GM18502 (cell line): Measurements from ENCODE around the gene EZR.

Source experiments
- ATAC-seq: cut with Tn5 transposase; IDR thresholded peaks from one replicate; pipeline ENCODE4 v1.9.1; 2021; ENCODE audit warnings: mild to moderate bottlenecking; ENCODE audit not compliant: unreplicated experiment, poor library complexity

The EZR gene

DNA sequence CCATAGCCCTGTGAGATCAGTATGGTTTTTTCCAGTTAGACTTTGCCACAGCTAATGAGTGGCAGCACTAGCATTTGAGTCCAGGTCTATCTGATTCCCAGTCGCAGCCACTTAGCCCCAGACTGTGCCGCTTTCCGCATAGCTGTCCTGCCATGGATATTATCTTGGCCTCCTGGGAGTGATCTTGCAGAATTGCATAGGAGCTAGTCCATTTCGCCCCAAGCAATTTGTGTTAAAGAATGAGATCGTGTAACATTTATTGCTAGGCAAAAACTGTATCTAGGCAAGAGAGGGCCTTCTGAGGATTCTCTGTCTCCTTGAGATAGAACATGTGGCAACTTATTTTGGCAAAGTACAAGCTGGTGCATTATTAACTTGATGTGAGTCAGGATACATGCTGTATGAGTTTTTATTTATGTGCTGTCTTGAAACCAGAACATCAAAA, 74.2 kb downstream of the EZR start:
- ATAC-seq, result no peak

DNA sequence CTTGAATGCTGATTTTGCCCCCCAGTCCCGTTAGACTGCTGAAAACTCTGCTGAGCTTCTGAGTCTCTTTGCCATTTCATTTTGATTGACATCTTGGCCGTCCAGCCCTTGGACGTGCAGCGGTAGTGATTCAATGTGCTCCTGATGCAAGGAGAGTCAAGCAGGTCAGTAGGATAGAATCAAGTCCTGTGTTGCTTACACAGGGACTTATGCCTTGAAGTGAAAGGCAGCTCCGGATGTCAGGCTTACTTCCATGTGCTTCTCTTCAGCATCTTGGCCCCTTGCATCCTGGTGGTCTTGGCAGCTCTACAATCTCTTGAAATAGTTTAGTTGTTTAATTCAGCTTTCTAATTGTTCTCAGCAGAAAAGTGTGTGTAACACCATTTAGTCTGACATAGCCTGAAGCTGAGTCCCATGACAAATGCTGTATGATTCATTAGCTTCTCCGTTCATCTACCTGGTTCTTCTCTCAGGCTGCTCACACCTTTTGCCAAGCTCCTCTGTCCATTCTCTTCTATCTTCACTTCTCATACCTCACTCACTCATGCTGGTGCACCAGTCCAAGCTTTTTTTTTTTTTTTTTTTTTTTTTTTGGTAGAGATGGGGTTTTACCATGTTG, 76.0 kb downstream of the EZR start:
- ATAC-seq, result no peak

DNA sequence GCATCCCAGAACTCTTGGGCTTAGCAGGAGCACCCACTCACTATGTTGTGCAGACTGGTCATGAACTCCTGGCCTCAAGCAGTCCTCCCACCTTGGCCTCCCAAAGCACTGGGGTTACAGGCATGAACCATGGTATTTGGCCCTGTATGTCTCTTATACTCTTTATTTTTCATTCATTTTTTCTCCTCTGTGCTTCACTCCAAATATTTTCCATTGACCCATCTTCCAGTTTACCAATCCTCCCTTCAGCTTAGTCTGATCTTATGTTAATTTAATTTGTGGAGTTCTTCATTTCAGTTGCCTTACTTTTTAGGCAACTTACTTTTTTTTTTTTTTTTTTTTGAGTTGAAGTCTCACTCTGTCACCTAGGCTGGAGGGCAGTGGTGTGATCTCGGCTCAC, 79.5 kb downstream of the EZR start:
- no peak for ATAC-seq

DNA sequence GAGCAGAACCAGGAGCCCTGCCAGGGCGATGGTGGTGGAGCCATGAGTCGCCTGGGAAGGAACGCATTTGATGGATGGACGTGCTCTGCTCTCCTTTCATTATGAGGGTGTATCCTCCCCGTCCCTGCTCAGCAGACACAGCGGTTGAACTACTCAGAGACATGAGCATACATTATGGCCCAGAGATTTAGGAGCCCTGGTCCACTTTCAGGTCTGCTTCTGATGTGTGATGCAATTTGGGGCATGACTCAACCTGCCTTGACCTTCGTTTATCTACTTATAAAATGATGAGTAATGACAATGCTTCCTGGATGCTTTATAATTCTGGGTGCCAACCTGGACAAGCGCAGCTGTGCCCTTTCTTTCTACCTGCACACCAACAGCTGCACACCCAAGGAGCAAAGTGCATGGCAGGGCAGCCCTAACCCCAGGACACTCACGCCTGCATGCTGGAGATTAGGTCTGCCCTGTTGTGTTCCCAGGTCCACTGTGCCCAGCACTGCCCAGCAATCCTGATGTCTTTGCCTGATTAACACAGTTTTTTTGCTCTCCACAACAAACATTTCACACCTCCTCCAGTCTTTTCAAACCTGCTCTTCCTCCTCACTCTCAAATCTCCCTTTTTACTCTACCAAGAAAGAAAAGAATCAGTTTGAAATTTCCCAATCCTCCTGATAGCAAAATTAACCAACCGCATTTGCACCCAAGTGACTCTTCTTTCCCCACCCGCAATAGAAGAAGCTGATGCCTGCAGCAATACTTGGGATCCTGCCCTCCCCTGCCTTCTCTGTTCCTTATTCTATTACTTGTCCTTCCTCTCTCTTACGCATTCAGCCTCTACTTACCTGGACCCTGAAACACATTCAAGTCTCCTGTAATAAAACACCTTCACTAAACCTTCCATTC, 81.2 kb downstream of the EZR start:
- no peak for ATAC-seq

DNA sequence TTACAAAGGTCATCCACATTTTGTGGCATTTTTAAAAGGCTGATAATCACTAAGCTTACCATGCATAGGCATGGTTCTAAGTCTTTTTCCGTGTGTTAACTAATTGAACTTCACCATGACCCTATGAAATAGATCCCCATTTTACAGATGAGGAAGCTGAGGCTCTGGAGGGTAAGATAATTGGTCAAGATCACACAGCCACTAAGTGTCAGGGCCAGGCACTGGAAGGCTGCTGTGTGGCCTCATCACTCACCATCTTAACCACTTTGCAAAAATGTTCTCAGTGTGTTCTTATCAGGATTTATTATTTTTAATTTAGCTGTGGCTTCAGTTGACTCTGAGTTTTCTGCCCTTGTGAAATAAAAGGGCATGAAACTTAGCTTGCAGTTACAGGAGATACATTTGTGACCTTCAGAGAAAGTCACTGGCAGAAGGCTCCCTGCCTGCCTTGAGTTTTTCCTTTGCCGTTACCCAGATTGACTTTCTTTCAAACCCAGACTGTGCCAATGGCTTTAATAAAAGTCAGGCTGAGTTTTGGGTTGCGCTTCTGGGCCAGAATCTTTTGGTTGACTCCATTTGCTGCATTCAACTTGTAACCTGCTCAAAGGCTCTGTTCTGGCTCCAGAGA, 82.0 kb downstream of the EZR start:
- ATAC-seq, result no peak

DNA sequence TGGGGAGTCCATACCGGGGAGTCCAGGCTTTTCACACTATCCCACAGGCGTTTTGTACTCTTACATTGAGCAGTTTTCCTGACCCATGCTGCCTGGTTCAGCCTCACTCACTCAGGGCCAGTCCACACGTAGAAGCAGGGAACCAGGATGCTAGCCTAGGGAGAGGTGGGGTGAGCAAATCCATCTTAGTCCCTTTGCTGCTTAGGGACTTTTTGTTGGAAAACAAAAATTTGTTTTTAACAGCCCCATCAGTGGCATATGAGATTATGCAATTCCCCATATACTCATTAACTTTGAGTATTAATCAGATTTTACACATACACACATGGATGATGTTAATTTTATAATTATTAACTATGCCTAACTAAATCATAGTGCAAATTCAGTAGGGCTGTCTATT, 84.2 kb downstream of the EZR start:
- ATAC-seq, result no peak

DNA sequence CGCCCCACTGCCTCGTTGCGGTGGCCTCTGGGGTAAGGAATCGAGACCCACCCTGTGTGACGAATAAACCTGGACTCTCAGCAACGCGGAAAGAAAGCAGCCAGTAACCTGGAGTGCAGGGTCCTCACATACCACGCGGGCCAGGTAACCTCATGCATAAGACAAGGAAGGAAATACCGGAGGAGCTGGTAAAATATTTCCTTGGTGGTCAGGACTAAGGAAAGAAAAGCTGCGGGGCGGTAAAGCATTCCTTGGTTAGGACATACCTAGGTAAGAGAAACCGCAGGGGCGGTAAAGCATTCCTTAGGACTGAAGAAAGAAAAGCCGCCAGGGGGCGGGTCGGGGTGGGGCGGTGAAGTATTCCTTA, 88.6 kb downstream of the EZR start:
- no peak for ATAC-seq

DNA sequence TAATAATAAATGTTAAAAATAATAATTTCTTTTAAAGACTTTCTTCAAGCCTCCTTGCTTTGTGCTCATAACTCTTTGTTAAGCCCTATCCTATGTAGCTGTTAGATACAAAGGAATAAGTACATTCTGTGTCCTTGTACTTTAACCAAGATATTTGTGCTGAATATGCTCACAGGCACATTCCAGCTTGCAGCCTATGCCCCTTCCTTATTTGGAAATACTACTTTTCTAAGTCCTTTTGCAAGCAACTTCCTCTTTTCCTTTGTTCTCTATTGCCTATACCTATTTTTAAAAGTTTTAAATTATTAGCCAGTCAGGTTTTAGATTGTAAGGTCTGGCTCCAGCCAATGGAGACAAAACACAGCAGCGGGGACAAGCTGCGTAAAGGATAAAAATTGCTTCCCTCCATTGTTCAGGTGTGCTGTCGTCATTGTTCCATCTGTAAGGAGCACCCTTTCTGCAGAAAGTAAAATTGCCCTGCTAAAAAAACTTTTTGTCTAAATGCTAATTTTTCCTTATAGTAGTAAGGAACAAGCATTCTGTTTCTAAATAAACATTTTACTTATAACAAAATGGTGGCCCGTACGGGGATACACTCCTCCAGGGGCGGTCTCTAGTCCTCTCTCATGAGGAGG, 89.1 kb downstream of the EZR start:
- ATAC-seq, result no peak

DNA sequence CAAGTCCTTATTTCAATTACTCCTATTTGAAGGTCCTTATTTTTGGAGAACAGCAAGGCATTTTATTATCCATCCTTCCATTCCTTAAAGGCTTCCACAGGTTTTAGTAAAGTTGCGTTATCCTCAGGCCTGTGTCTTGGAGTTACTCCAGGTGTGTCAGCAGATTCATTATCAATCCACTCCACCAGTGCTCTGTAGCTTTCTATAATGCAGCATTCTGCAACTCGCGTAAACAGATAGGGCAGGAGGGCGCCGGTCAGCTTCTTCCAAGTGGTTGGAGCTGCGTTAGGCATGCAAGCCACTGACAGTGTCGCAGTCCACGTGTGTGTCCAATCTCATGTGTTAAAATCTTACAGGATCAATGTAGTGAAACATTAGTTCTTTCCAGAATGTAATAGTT, 93.5 kb downstream of the EZR start:
- ATAC-seq, result no peak

DNA sequence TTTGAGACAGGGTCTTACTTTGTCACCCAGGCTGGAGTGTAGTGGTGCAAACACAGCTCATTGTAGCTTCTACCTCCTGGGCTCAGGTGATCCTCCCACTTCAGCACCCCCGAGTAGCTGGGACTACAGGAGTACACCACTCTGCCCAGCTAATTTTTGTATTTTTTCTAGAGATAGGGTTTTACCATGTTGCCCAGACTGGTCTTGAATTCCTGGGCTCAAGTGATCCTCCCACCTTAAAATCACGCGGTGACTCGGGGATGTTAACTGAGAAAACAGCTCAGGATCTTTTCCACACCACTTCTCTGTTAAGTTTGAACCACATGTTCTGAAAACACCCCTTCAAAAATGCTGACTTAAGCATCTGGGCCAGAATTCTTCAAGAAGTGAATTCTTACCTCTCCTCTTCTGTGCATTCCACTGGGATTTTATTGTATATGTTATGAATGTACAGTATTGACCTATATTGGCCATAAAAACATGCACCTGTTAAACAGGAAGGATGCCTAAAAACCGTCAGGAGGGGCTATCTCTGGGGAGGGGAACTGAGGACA, 96.9 kb downstream of the EZR start:
- ATAC-seq, result no peak

DNA sequence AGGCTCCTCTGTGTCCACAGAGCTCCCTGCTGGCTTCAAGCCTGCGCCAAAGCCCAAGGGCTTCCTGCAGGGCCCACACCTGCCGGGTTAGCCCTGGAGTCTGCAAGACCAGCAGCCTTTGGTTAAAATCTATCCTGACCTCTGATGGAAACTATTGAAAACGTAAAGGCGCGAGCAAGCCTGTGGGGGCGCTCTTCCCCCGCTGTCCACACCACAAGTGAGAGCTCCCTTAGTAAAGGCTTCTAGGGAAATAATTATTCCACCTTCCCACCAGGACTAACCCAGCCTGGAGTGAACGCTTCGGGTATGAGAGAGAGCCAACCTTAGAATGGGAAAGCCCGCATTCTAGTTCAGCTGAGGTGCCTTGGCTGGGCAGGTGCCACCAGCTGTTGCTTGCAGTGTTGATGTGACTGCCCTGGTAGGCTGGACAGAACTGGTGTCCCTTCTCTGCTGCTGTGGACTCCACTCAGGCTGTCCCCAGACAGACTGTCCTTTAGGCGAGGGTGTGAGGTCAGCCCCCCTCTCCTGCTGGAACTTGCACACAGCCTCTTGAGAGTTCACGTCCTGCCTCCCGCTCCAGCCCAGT, 100.6 kb downstream of the EZR start:
- no peak for ATAC-seq

DNA sequence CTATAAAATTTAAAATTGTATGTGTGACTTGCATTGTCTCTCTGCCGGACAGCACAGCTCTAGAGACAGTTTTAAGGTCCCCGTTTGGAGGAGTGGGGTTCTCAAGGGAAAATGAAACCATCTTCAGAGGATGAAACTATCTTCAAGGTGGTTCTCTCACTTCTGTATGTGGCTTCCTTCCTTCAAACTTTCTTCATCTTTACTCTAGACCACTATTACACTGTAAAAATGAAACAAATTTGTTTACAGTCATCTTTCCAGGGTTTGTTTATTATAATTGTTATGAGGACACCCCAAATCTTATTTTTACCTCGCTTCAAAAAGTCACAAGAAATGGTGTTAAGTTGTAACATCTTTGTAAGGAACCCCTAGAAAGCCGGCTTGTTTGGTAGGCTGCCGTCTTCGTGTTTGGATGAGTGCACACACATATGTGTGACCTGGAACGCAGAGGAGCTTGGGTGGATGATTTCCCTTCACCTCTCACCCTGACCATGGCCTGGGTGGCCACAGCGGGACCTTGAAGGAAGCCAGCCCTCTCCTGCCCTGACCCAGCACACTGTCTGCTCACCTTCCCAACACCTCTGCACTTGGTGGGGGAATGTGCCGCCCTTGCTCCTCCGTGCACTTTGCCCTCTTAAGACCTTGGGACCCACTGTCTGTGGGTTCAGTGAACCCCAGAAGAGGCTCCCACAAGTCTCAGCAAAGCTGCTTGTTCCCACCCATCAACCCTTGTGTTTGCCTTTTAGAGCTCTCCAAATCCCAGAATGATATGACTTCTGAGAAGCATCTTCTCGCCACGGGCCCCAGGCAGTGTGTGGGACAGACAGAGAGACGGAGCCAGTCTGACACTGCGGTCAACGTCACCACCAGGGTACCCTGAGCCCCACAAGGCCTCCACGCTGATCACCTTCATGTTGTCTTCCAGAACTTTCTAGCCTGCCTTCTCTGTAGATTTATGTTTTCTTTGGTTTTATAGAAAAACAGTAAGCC, 101.5 kb downstream of the EZR start:
- peak; percentile 68 for ATAC-seq
